Chondrocyte (in vitro differentiated cells): ENCODE measurements around the gene APOLD1. TPM values are rescaled to one million over a fixed set of nuclear protein-coding genes. Genes with fewer than 3 reads are reported as not detected.

Experiments used
- DNase-seq: peaks from one replicate; pipeline ENCODE4 v3.0.0; 2021; ENCODE audit warnings: mixed read lengths, low spot score
- H3K27ac Mint-ChIP-seq: one replicate; pipeline ENCODE4 v1.8.0; 2021; ENCODE audit warnings: mild to moderate bottlenecking, moderate library complexity, mixed read lengths; ENCODE audit not compliant: unreplicated experiment
- H3K27me3 Mint-ChIP-seq: 2 replicates; pipeline ENCODE4 v1.8.0; 2021; ENCODE audit warnings: low read depth, mixed read lengths
- H3K36me3 Mint-ChIP-seq: 2 replicates; pipeline ENCODE4 v1.8.0; 2021; ENCODE audit warnings: low read depth, mixed read lengths
- H3K4me1 Mint-ChIP-seq: 2 replicates; pipeline ENCODE4 v1.8.0; 2021; ENCODE audit warnings: low read depth, mild to moderate bottlenecking, mixed read lengths
- H3K4me3 Mint-ChIP-seq: one replicate; pipeline ENCODE4 v1.8.0; 2021; ENCODE audit warnings: mild to moderate bottlenecking, moderate library complexity, mixed read lengths; ENCODE audit not compliant: unreplicated experiment
- H3K9me3 Mint-ChIP-seq: 2 replicates; pipeline ENCODE4 v1.8.0; 2021; ENCODE audit warnings: low read depth, mixed read lengths
- CTCF ChIP-seq: fragments of 200-600 bp; sonication (generic); IDR thresholded peaks from 2 replicates; pipeline ENCODE4 v1.5.0; 2021; ENCODE audit warnings: antibody characterized with exemption, mild to moderate bottlenecking, moderate library complexity
- total RNA-seq: library from RNA; stranded (reverse); gene quantifications from 3 replicates; pipeline ENCODE4 v1.2.1, GENCODE V29; 2021

The APOLD1 gene
- total RNA-seq, 1 donor from 2014 or later, result 7.1 TPM

DNA sequence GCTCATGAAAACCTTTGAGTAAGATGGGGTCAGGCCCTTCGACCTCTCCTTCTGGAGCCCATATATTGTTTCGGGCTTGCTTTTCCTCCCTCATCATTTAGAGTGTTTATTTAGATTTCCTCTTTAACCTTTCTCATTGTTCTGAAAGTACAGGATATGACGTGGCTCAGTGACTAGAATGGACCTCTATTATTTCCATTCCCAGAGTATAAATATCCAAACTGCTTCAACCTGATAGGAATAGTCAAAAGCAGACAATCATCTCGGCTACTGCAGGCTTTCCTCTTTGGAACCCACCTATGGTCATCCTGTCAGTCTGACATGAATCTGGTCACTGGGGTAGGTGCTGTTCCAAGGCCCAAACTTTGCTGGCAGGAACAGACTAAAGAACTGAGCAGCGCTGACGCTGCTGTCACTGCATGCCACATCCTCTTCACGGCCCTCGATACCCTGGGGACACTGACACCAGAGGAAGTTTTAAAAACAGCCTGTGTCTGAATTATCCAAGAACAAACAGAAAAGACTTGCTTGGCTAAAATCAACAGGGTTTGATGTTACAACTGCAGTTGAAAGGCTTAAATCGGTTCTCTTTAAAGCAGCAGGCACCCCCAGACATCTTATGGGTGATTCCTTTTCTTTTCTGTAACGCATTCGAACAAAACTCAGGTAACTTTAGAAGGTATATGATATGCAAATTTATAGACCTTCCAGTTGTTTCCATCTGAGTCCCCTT lies 22.7 kb downstream of the APOLD1 start:
- TF ChIP-seq CTCF, result no peak
- Mint-ChIP-seq H3K27ac (peak overlapping the region; percentile 78), H3K4me1 (peaks cover 36% of the 10 kb centered on the region), H3K9me3 (no peaks in the 10 kb centered on the region), H3K36me3 (no peaks in the 10 kb centered on the region), H3K27me3 (no peaks in the 10 kb centered on the region), H3K4me3 (peak overlapping the region; percentile 28)
- DNase-seq, result no peak

- H3K4me1 Mint-ChIP-seq, result peaks cover 39% of the 10 kb centered on the region
- no peaks in the 10 kb centered on the region for H3K9me3 Mint-ChIP-seq
- H3K36me3 Mint-ChIP-seq, result peaks cover 3% of the 10 kb centered on the region
- no peaks in the 10 kb centered on the region for H3K27me3 Mint-ChIP-seq
- TF ChIP-seq CTCF, result no peak
- DNase-seq, result no peak
- H3K27ac Mint-ChIP-seq, result no peak overlapping the region
- H3K4me3 Mint-ChIP-seq, result no peak overlapping the region
Observed at GRCh38 chr12:12810553-12811021, 25.1 kb downstream of the APOLD1 start.

- Mint-ChIP-seq H3K36me3 (peaks cover 9% of the 10 kb centered on the region), H3K4me3 (no peak overlapping the region), H3K4me1 (peaks cover 46% of the 10 kb centered on the region), H3K27me3 (no peaks in the 10 kb centered on the region), H3K9me3 (no peaks in the 10 kb centered on the region), H3K27ac (no peak overlapping the region)
- no peak for DNase-seq
- no peak for TF ChIP-seq CTCF
Observed at GRCh38 chr12:12811343-12811742, 25.9 kb downstream of the APOLD1 start.

DNA sequence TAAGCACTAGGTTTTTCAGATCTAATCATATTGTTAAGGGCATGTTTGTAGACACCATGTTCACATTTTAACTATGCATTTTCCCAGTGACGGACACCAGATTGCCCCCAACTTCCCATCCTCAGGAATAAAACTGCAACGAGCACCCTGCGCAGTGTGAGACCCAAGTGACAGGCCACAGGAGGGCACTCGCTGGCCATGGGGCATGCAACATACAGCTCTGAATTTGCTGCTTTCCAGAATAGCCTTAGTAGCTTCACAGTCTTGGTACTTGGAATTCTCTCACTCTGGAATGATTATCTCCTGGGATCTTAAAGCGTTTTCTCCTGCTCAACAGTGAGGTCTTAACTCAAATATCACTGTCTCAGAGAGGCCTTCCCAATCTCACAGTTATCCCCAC lies 26.7 kb downstream of the APOLD1 start:
- no peak for TF ChIP-seq CTCF
- Mint-ChIP-seq H3K4me1 (peaks cover 50% of the 10 kb centered on the region), H3K9me3 (no peaks in the 10 kb centered on the region), H3K27me3 (no peaks in the 10 kb centered on the region), H3K27ac (no peak overlapping the region), H3K4me3 (no peak overlapping the region), H3K36me3 (peaks cover 10% of the 10 kb centered on the region)
- DNase-seq, result no peak

DNA sequence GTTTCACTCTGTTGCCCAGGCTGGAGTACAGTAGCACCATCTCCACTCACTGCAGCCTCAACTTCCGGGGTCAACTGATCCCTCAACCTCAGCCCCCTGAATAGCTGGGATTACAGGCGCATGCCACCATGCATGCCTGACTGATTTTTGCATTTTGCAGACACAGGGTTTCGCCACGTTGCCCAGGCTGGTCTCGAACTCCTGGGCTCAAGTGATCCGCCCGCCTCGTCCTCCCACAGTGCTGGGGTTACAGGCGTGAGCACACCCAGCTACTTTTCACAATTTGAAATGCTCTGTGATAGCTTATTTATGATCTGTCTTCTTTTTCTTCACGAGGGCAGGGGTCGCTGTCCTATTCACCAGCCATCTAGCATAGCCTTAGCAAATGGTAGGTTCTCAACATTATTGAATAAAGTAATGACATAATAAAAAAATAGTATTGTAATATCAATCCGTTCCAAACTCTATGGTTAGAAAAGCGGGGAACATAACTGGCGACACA lies 27.2 kb downstream of the APOLD1 start:
- TF ChIP-seq CTCF, result no peak
- H3K27ac Mint-ChIP-seq, result peak overlapping the region; percentile 98
- H3K4me3 Mint-ChIP-seq, result peak overlapping the region; percentile 99
- H3K4me1 Mint-ChIP-seq, result peaks cover 50% of the 10 kb centered on the region
- peaks cover 10% of the 10 kb centered on the region for H3K36me3 Mint-ChIP-seq
- no peaks in the 10 kb centered on the region for H3K9me3 Mint-ChIP-seq
- H3K27me3 Mint-ChIP-seq, result no peaks in the 10 kb centered on the region
- DNase-seq, result no peak
